SK-N-SH treated with all-trans-retinoic acid at 6 μM for 48 hours (cell line): ENCODE measurements around the gene ESR2.
"Not testable (repeated sequence)": the region's sequence is repeated elsewhere in the genome, so short reads cannot be mapped to it uniquely, and the experiment has no call there.

Source experiments
- ATAC-seq: fragments of 200-7000 bp; cut with Tn5 transposase; 3 replicates; pipeline ENCODE4 v1.9.1; 2020; ENCODE audit warnings: mild to moderate bottlenecking, moderate library complexity
- ARNTL ChIP-seq: fragments of 450-650 bp; formaldehyde crosslinking; IDR thresholded peaks from 2 replicates; pipeline ENCODE4 v1.5.0; 2020; ENCODE audit warnings: low read depth, mild to moderate bottlenecking, moderate library complexity, borderline replicate concordance
- BACH2 ChIP-seq: fragments of 250-450 bp; sonication (Bioruptor Pico); IDR thresholded peaks from 2 replicates; pipeline ENCODE4 v1.9.0; 2021; ENCODE audit warnings: mild to moderate bottlenecking, borderline replicate concordance
- CREB5 ChIP-seq: fragments of 250-450 bp; sonication (Bioruptor Pico); IDR thresholded peaks from 2 replicates; pipeline ENCODE4 v1.5.1; 2020; ENCODE audit warnings: low read depth, mild to moderate bottlenecking, moderate library complexity
- CSDC2 ChIP-seq: fragments of 250-450 bp; sonication (Bioruptor Pico); IDR thresholded peaks from 2 replicates; pipeline ENCODE4 v1.5.0; 2020; ENCODE audit warnings: mild to moderate bottlenecking, moderate library complexity
- CSRNP3 ChIP-seq: fragments of 250-450 bp; sonication (Bioruptor Pico); IDR thresholded peaks from 2 replicates; pipeline ENCODE4 v1.5.1; 2021; ENCODE audit warnings: mild to moderate bottlenecking, moderate library complexity
- ESRRG ChIP-seq: fragments of 250-450 bp; sonication (Bioruptor Pico); IDR thresholded peaks from 2 replicates; pipeline ENCODE4 v1.6.1; 2021; ENCODE audit warnings: mild to moderate bottlenecking
- GLIS3 ChIP-seq: fragments of 250-450 bp; sonication (Bioruptor Pico); IDR thresholded peaks from 2 replicates; pipeline ENCODE4 v1.5.0; 2020; ENCODE audit warnings: mild to moderate bottlenecking, moderate library complexity
- ISL1 ChIP-seq: fragments of 250-450 bp; sonication (Bioruptor Pico); IDR thresholded peaks from 2 replicates; pipeline ENCODE4 v2.1.2; 2022; ENCODE audit warnings: mild to moderate bottlenecking, moderate library complexity
- OSR1 ChIP-seq: fragments of 250-450 bp; sonication (Bioruptor Pico); IDR thresholded peaks from 2 replicates; pipeline ENCODE4 v1.8.0; 2022; ENCODE audit warnings: moderate library complexity, mild to moderate bottlenecking, inconsistent platforms
- PATZ1 ChIP-seq: fragments of 250-450 bp; sonication (Bioruptor Pico); IDR thresholded peaks from 2 replicates; pipeline ENCODE4 v1.8.0; 2020; ENCODE audit warnings: mild to moderate bottlenecking, moderate library complexity, borderline replicate concordance
- POU6F1 ChIP-seq: fragments of 250-450 bp; sonication (Bioruptor Pico); IDR thresholded peaks from 2 replicates; pipeline ENCODE4 v1.8.0; 2021; ENCODE audit warnings: low read depth, mild to moderate bottlenecking, moderate library complexity, borderline replicate concordance
- PPARA ChIP-seq: fragments of 250-450 bp; sonication (Bioruptor Pico); IDR thresholded peaks from 2 replicates; pipeline ENCODE4 v1.5.0; 2020; ENCODE audit warnings: mild to moderate bottlenecking, borderline replicate concordance
- RARB ChIP-seq: fragments of 250-450 bp; sonication (Bioruptor Pico); IDR thresholded peaks from 2 replicates; pipeline ENCODE4 v1.8.0; 2021; ENCODE audit warnings: mild to moderate bottlenecking, moderate library complexity
- SNAI2 ChIP-seq: fragments of 250-450 bp; sonication (Bioruptor Pico); IDR thresholded peaks from 2 replicates; pipeline ENCODE4 v1.5.0; 2020; ENCODE audit warnings: mild to moderate bottlenecking, moderate library complexity
- TCF4 ChIP-seq: fragments of 250-450 bp; sonication (Bioruptor Pico); IDR thresholded peaks from 2 replicates; pipeline ENCODE4 v1.8.0; 2021; ENCODE audit warnings: mild to moderate bottlenecking, moderate library complexity, borderline replicate concordance
- TOX ChIP-seq: fragments of 250-450 bp; sonication (Bioruptor Pico); IDR thresholded peaks from 2 replicates; pipeline ENCODE4 v1.8.0; 2021; ENCODE audit warnings: mild to moderate bottlenecking, moderate library complexity, borderline replicate concordance
- TSHZ2 ChIP-seq: fragments of 250-450 bp; sonication (Bioruptor Pico); IDR thresholded peaks from 2 replicates; pipeline ENCODE4 v1.5.0; 2020; ENCODE audit warnings: mild to moderate bottlenecking, moderate library complexity
- ZC3H10 ChIP-seq: fragments of 250-450 bp; sonication (Bioruptor Pico); IDR thresholded peaks from 2 replicates; pipeline ENCODE4 v1.5.1; 2021; ENCODE audit warnings: mild to moderate bottlenecking, moderate library complexity
- ZFP3 ChIP-seq: fragments of 250-450 bp; sonication (Bioruptor Pico); IDR thresholded peaks from 2 replicates; pipeline ENCODE4 v1.5.0; 2020; ENCODE audit warnings: mild to moderate bottlenecking, moderate library complexity
- ZFP30 ChIP-seq: fragments of 450-650 bp; formaldehyde crosslinking; IDR thresholded peaks from 2 replicates; pipeline ENCODE4 v1.5.0; 2022; ENCODE audit warnings: mild to moderate bottlenecking, moderate library complexity
- ZNF565 ChIP-seq: fragments of 450-650 bp; formaldehyde crosslinking; conservative IDR thresholded peaks from 2 replicates; pipeline ENCODE4 v1.5.0; 2020; ENCODE audit warnings: low read depth, mild to moderate bottlenecking, moderate library complexity
- ZNF8 ChIP-seq: fragments of 450-650 bp; formaldehyde crosslinking; IDR thresholded peaks from 2 replicates; pipeline ENCODE4 v1.5.0; 2020; ENCODE audit warnings: mild to moderate bottlenecking, moderate library complexity

Gene ESR2

GRCh38 chr14:64324895-64325294 is 30.7 kb upstream of the ESR2 start:
- TF ChIP-seq ARNTL (CRISPR knock-in tag) (no peak), SNAI2 (CRISPR knock-in tag) (no peak), OSR1 (CRISPR knock-in tag) (no peak), TCF4 (CRISPR knock-in tag) (no peak), TSHZ2 (no peak), ZFP3 (no peak), CREB5 (CRISPR knock-in tag) (no peak), CSDC2 (no peak), GLIS3 (CRISPR knock-in tag) (no peak), ZNF8 (CRISPR knock-in tag) (no peak), TOX (CRISPR knock-in tag) (no peak), ZNF565 (CRISPR knock-in tag) (no peak), ISL1 (CRISPR knock-in tag) (no peak), ESRRG (CRISPR knock-in tag) (no peak), ZFP30 (CRISPR knock-in tag) (no peak), PPARA (CRISPR knock-in tag) (no peak)
- TF ChIP-seq, all 23 proteins: peak for 0
- ATAC-seq, result peak; percentile 51; the same call in 1 of the 3 replicates

GRCh38 chr14:64324461-64324860 is 30.3 kb upstream of the ESR2 start:
- TF ChIP-seq ZC3H10 (CRISPR knock-in tag) (no peak), TCF4 (CRISPR knock-in tag) (no peak), CSRNP3 (no peak), SNAI2 (CRISPR knock-in tag) (no peak), ZNF565 (CRISPR knock-in tag) (no peak), PPARA (CRISPR knock-in tag) (no peak), GLIS3 (CRISPR knock-in tag) (no peak), CSDC2 (no peak), POU6F1 (no peak), ARNTL (CRISPR knock-in tag) (no peak), ZFP30 (CRISPR knock-in tag) (no peak), OSR1 (CRISPR knock-in tag) (no peak)
- no peak for ATAC-seq

- not testable (repeated sequence) for ATAC-seq
Observed at GRCh38 chr14:64320362-64320761, 26.2 kb upstream of the ESR2 start.

- ATAC-seq, result not testable (repeated sequence)
Observed at GRCh38 chr14:64318695-64319094, 24.5 kb upstream of the ESR2 start.

GRCh38 chr14:64303471-64303917 is 9.3 kb upstream of the ESR2 start:
- ATAC-seq, result peak; percentile 96
- TF ChIP-seq TCF4 (CRISPR knock-in tag) (no peak), SNAI2 (CRISPR knock-in tag) (no peak), ESRRG (CRISPR knock-in tag) (no peak), CSRNP3 (no peak), BACH2 (CRISPR knock-in tag) (no peak), OSR1 (CRISPR knock-in tag) (no peak), PATZ1 (CRISPR knock-in tag) (no peak), RARB (CRISPR knock-in tag) (no peak)
